Activated T-cell treated with anti-CD3 and anti-CD28 coated beads, Interleukin-2, amount 50 U/mL, for 1 hour (primary cell): ENCODE data around the gene ALK.

Experiments
- DNase-seq: peaks from one replicate; pipeline ENCODE4 v3.0.0-alpha.2; 2020

Gene ALK

GRCh38 chr2:29235411-29235810 is 686.0 kb downstream of the ALK start:
- DNase-seq = no peak

GRCh38 chr2:29233428-29233827 is 688.0 kb downstream of the ALK start:
- no peak for DNase-seq

GRCh38 chr2:29232041-29232440 is 689.3 kb downstream of the ALK start:
- DNase-seq = no peak

- no peak for DNase-seq
Measured at GRCh38 chr2:29229640-29230039, 691.7 kb downstream of the ALK start.

GRCh38 chr2:29228947-29229346 is 692.4 kb downstream of the ALK start:
- DNase-seq = no peak

GRCh38 chr2:29227935-29228675 is 693.3 kb downstream of the ALK start:
- no peak for DNase-seq

GRCh38 chr2:29226808-29227207 is 694.6 kb downstream of the ALK start:
- DNase-seq = no peak

- no peak for DNase-seq
Measured at GRCh38 chr2:29226375-29226774, 695.0 kb downstream of the ALK start.

GRCh38 chr2:29225814-29226213 is 695.6 kb downstream of the ALK start:
- no peak for DNase-seq

- no peak for DNase-seq
Measured at GRCh38 chr2:29224693-29225551, 696.5 kb downstream of the ALK start.

GRCh38 chr2:29223851-29224692 is 697.3 kb downstream of the ALK start:
- DNase-seq = no peak

GRCh38 chr2:29223257-29223656 is 698.1 kb downstream of the ALK start:
- no peak for DNase-seq

- no peak for DNase-seq
Measured at GRCh38 chr2:29222381-29223179, 698.8 kb downstream of the ALK start.

- DNase-seq = no peak
Measured at GRCh38 chr2:29220506-29221270, 700.7 kb downstream of the ALK start.

GRCh38 chr2:29219374-29219773 is 702.0 kb downstream of the ALK start:
- DNase-seq = no peak

GRCh38 chr2:29218550-29219125 is 702.7 kb downstream of the ALK start:
- DNase-seq = no peak

GRCh38 chr2:29218071-29218470 is 703.3 kb downstream of the ALK start:
- no peak for DNase-seq

GRCh38 chr2:29216609-29216909 is 704.8 kb downstream of the ALK start:
- no peak for DNase-seq

- DNase-seq = no peak
Measured at GRCh38 chr2:29215739-29216608, 705.4 kb downstream of the ALK start.

- no peak for DNase-seq
Measured at GRCh38 chr2:29215073-29215472, 706.3 kb downstream of the ALK start.
